ENCODE measurements around the gene RNF123.
A peak's percentile ranks its signal among the peaks of the same experiment; 100 is the strongest.
"Not testable (repeated sequence)": the region's sequence is repeated elsewhere in the genome, so short reads cannot be mapped to it uniquely, and the experiment has no call there.

The RNF123 gene

GRCh38 chr3:49681543-49681942 lies 7.8 kb upstream of the RNF123 start:
- TF ChIP-seq BACH2 (CRISPR knock-in tag; IDR thresholded peaks at IDR 0.05; ENCODE audit: borderline replicate concordance) (no peak), SNAI2 (CRISPR knock-in tag; IDR thresholded peaks at IDR 0.05) (no peak), TCF4 (CRISPR knock-in tag; IDR thresholded peaks at IDR 0.05; ENCODE audit: borderline replicate concordance) (no peak), ZNF565 (CRISPR knock-in tag; conservative IDR thresholded peaks at IDR 0.05; ENCODE audit: low read depth) (no peak), ARNTL (CRISPR knock-in tag; IDR thresholded peaks at IDR 0.05; ENCODE audit: borderline replicate concordance, low read depth) (no peak), ZNF8 (CRISPR knock-in tag; IDR thresholded peaks at IDR 0.05) (no peak), ZFP30 (CRISPR knock-in tag; IDR thresholded peaks at IDR 0.05) (no peak), ESRRG (CRISPR knock-in tag; IDR thresholded peaks at IDR 0.05) (no peak), GLIS3 (CRISPR knock-in tag; IDR thresholded peaks at IDR 0.05) (no peak), RARB (CRISPR knock-in tag; IDR thresholded peaks at IDR 0.05) (no peak), POU6F1 (CRISPR knock-in tag; IDR thresholded peaks at IDR 0.05; ENCODE audit: borderline replicate concordance, low read depth) (no peak), OSR1 (CRISPR knock-in tag; IDR thresholded peaks at IDR 0.05) (no peak), ZC3H10 (CRISPR knock-in tag; IDR thresholded peaks at IDR 0.05) (no peak), ZNF70 (CRISPR knock-in tag; IDR thresholded peaks at IDR 0.05) (no peak), CSRNP3 (CRISPR knock-in tag; IDR thresholded peaks at IDR 0.05) (no peak), CSDC2 (CRISPR knock-in tag; IDR thresholded peaks at IDR 0.05) (no peak), PPARA (CRISPR knock-in tag; IDR thresholded peaks at IDR 0.05; ENCODE audit: borderline replicate concordance) (no peak), PATZ1 (CRISPR knock-in tag; IDR thresholded peaks at IDR 0.05; ENCODE audit: borderline replicate concordance) (no peak), TSHZ2 (CRISPR knock-in tag; IDR thresholded peaks at IDR 0.05) (no peak)
- ATAC-seq, result no peak

GRCh38 chr3:49683162-49683561 lies 6.2 kb upstream of the RNF123 start:
- no peak for TF ChIP-seq PATZ1 (CRISPR knock-in tag; IDR thresholded peaks at IDR 0.05; ENCODE audit: borderline replicate concordance)

GRCh38 chr3:49684453-49684852 lies 4.9 kb upstream of the RNF123 start:
- not testable (repeated sequence) for ATAC-seq

More at GRCh38 chr3:49683162-49683561, 6.2 kb upstream of the RNF123 start:
- ATAC-seq, result no peak

GRCh38 chr3:49685103-49685502 lies 4.3 kb upstream of the RNF123 start:
- not testable (repeated sequence) for ATAC-seq

- ATAC-seq, result not testable (repeated sequence)
Measured at GRCh38 chr3:49685846-49686245, 3.5 kb upstream of the RNF123 start.

- ATAC-seq, result peak; percentile 2
Measured at GRCh38 chr3:49686346-49686745, 3.0 kb upstream of the RNF123 start.

- peak; percentile 58 for ATAC-seq
Measured at GRCh38 chr3:49686769-49687423, 2.5 kb upstream of the RNF123 start.

GRCh38 chr3:49687424-49687795 lies 1.9 kb upstream of the RNF123 start:
- ATAC-seq, result not testable (repeated sequence)

GRCh38 chr3:49688338-49689045 lies 865 bp upstream of the RNF123 start:
- 0 out of 3 replicates have a peak, but pooled peaks have one; percentile 0 for ATAC-seq
